Activated CD8-positive, alpha-beta memory T cell treated with anti-CD3 and anti-CD28 coated beads for 24 hours (primary cell): ENCODE measurements around the gene MEGF6.

Experiments
- DNase-seq: peaks from one replicate; pipeline ENCODE4 v3.0.0-alpha.2; 2020

MEGF6 gene

DNA sequence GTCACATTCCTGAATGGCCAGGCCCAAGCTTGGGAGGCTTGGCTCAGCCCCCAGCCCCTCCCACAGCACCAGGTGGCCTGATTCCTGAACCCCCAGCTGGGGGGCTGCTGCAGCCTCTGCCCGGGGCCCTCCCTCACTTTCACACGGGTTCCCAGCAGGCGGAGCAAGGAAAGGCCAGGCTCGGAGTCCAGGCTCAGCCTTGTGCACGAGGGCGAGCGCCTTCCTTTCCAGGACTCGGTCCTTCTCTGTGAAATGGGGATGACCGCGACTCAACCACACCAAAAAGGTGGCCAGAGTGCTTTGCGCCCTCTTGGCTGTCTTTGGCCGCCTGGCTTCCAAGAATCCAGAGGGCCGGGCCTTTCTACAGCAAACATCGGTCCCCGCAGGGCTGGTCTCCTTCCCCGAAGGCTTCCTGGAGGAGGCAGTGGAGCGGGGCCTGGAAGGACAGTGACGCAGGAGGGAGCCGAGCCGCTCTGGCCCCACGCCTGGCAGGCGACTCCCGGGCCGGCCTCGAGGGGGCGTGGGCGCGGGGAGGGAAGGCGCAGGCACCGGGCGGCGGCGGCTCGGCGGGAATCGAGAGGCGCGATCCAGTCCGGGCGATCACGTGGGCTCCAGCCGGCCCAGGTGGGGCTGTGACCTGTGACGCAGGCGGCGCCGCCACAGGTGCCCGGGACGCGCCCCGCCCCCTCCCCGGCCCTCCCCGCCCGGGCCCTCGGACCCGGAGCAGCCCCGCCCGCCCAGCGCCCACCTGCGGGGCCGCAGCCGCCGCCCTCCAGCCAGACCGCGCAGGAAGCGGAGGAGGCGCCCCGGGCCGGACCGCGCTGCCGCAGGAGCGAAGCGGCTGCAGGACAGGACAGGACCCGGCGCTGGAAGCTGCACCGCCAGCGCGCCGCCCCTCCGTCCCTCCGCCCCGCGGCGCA is 157.2 kb downstream of the MEGF6 start, which contains the start of gene ARHGEF16:
Gene ARHGEF16, plus strand, starts transcription at position 775 of the 920 bp plus-strand sequence. CDS start 8,420 bp downstream, outside the sequence.
- peak; percentile 64 for DNase-seq

DNA sequence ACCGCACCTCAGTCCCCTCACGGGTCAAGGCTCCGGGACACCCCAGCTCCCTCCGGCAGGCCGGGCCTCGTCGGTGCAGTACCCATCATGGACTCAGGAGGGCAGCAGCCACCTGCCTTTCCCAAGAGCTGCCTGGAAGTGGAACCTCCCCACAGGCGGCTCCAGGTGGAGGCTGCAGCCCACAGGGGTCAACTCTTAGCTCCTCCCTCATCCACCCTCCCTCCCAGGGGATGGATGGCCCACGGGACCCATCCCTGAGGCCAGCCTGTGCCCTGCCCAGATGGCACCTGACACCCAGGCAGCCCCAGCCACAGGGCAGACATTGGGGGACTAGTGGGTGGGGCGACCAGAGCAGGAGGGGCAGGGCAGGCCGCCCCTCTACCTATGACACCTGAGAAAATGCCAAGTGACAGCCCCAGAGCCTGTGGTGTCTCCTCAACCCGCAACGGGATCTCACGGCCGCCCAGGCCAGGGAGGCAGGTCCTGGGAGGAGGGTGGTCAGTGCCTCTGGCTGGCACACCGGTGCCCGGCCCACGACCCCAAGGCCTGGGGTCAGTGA is 158.0 kb downstream of the MEGF6 start:
- peak; percentile 91 for DNase-seq

DNA sequence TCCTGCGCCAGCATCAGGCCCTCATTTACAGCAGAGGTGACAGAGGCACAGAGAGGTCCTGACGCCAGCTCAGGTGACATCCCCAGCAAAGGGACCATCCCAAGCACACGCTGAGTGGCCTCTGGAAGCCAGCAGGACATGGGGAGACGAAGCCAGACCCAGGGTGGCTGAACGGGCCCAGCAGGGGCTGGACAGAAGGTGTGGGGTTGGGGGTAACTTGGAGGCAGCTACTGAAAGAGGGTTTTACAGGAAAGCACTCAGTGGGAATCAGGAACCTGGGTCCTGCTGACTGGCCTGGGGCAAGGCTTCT is 158.5 kb downstream of the MEGF6 start:
- no peak for DNase-seq

DNA sequence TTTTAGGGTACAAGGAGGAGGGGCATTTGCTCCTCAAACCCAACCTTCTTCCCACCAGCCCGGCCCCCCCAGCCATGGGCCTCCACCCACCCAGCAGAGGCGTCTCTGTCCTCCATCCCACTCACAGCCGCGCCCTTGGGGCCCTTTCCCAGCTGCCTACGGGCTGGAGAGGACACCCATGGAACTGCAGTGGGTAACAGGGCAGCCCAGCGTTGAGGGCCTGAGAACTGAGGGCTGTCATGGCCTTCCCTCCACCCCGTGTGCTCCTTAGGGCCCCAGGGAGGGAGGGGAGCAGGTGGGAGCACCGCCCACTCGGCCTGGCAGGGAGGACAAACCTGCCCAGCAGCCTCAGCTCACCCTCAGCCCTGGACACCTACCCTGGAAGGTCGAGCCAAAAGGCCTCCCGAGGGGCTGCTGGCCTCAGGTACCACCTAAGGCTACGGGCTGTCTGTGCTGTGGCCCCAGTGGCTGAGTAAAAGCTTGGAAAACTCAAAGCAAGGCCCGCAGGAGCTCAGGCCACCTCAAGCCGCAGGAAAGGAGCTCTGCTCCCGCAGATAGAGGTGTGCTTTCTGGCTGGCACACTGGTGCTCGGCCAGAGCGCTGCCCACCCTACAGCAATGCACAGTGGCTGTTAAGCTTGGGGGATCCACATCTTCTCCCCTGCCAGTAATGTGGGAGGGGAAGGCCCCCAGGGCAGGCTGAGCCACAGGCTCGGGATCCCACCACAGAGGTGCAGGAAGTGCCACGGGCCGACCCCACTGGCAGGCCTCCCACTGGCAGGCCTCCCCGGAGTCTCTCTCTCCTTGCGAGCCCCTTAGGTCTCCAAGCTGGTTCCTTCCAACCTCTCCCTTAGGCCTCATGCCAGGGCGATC is 159.1 kb downstream of the MEGF6 start:
- DNase-seq, result no peak

DNA sequence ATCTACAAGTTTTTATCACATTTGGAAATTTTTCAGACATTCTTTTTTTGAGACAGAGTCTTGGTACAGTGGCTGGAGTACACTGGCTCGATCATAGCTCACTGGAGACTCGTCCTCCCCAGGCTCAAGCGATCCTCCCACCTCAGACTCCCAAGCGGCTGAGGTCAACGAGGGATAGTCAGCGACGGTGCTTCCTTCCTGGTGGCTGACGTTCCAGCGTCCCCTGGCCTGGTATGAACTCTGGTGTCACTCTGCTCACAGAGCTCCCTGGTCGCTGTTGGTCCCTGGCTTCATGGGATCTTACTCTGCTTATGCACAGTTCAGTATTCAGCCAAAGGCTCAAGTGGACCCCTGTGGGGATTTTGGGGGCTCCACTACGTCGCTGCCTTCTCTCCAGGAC is 160.3 kb downstream of the MEGF6 start:
- no peak for DNase-seq

DNA sequence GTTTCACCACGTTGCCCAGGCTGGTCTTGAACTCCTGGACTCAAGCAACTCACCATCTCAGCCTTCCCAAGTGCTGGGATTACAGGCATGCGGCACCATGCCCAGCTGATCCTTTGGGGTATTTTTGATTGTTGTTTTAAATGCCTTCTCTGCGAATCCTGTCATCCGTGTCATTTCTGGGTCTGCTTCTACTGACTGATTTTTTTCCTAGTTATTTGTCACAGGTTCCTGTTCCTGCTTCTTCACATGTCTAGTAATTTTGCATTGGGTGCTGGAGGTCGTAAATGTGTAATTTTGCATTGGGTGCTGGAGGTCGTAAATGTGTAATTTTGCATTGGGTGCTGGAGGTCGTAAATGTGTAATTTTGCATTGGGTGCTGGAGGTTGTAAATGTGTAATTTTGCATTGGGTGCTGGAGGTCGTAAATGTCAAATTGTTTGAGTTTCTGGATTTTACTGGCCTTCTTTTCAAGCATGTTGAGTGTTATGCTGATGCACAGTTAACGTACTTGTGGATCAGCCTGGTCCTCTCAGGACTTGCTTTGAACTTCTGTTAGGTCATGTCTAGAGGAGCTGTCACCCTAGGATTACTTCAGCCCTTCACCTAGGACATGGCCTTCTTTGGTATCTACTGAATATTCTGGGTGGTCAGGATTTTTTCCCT is 161.0 kb downstream of the MEGF6 start:
- DNase-seq, result no peak

DNA sequence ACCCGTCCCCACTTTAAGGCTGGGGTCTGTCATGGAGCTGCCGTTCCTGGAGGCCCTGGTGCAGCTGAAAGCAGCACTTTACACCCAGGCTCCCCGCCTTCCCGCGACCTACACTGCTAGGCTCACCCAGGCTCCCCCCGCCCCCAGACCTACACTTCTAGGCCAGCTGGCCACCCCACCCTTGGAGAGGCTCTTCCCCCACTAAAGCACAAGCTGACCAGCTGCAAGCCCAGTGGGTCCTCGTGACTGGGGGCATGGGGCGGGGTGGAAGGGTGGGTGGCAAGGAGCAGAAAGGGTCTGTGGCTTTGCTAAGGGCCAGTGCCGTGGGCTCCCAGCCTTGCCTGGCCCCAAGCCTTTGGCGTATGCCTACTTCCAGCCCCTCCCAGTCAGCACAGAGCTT is 166.6 kb downstream of the MEGF6 start:
- DNase-seq, result no peak

DNA sequence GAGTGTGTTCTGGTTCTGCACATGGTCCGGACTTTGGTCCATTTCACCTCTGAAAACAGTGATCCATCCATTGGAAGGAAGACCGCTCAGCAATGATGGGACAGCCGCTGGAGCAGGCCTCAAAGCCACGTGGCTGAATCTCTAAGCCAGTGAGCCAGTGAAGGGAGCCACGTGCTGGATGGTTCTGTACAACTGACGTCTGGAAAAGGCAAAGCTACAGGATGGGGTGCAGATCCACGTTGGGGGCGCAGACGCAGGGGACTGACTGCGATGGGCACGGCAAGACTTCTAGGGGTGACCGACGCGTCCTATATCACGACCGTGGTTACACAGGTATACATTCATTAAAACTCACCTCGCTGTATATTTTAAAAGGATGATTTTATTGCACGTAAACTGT is 167.0 kb downstream of the MEGF6 start:
- DNase-seq, result no peak

DNA sequence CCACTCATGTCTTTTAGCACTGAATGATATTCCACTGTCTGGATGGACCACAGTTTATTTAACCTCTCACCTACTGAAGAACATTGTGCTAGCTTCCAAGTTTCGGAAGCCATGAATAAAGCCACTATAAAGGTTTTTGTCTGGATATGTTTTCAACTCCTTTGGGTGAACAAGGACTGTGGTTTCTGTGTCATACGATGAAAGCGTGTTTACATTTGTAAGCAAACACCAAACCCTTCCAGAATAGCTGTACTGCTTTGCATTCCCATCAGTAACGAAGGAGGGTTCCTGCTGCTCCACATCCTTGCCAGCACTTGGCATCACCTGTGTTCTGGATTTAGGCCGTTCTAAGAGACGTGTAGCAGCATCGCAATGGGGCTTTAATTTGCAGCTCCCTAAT is 167.5 kb downstream of the MEGF6 start:
- DNase-seq, result no peak

DNA sequence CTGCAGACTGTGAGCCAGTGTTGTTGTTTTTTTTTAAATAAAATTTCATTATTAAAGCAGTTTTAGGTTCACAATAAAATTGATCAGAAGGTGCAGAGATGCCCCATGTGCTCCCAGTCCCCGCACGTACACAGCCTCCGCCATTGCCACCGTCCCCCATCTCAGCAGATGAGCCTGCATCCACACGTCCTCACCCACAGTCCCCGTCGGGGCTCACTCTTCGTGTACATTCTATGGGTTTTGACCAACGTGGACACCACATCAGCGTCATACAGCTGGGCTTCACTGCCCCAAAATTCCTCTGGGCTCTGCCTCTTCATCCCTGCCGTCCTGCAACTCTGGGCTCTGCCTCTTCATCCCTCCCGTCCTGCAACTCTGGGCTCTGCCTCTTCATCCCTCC is 168.4 kb downstream of the MEGF6 start:
- no peak for DNase-seq

DNA sequence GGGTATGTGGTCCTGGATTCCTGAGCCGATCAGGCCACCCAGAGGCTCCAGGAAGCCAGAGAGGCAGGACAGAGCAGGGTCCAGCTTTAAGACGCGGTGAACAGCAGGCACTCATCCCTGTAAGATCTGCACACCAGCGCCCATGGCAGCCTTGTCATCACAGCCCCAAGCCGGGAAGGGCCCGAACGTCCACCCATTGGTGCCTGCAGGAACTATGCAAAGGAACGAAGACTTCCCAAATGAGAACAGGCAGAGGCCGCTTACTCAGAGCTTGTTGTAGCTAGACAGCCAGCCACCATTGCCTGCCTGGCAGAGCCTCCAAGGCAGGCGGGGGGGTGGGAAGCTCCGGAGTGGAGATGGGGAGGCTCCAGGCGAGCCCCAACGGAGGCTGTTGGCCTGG is 169.0 kb downstream of the MEGF6 start:
- no peak for DNase-seq

DNA sequence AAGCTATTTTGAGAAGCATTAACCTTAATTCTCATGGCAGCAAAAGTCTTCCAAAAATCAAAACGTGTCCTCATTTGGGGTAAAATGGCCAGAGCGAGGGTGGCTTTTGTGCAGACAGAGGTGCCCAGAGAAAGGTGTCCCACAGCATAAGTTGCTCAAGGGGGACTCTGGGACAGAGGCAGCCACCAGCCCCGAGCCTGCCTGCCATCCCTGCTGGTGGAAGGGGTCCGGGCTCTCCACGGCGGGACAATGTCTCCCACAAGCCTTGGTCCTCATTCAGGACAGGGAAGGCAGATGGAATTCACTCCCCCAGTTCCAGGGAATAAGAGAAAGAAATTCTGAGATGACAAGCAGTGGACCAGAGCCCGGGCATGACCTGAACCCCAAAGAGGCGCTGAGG is 169.4 kb downstream of the MEGF6 start:
- DNase-seq, result no peak

DNA sequence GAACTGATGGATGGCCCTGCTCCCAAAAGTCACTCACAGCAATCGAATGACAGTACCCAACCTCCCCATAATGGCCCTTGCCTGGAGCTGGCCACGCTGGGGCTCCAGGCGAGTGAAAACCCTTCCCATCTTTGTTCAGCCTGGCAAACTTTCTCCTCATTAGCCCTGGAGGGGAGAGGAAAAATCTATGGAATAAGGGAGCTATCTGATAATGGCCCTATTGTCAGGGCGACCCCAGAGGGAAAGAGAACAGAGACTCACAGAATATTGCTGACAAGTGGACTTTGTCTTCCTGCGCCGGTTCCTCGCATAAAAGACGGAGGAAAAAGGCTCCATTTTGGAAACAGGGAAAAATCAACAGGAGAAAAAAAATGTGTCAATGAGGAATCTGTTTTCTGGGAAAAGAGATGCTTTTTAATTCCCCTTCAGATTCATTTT is 169.9 kb downstream of the MEGF6 start:
- no peak for DNase-seq

DNA sequence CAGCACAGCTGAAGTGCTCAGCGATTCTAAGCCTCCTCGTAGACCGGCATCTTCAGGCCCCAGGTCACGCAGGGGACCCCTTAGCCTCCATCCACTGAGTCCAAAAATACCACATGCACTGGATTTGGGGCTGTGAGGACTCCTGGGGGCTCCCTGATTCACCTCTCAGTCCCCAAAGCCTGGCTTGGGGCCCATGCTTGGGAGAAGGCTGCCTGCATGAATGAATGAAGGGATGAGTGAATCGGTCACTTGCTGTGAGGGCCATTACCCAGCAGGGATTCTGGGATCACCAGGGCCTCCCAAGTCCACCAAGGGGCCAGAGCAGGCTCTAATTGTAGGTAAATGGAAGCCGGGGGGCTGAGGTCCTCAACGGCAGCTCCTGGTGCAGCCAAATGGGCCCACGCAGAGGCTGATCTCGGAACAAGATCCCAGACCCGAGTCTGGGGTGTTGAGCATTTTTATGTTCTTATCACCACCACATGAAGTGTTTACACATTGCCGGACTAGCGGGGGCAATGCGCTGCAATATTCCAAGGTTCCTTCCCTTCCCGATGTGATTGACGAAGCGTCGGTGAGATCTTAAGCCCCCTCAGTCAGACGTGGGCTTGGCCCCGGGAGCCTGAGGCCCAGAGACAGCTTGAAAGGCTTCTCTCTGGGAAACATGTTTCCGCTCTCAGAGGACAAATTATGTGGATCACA is 170.4 kb downstream of the MEGF6 start:
- DNase-seq, result no peak

DNA sequence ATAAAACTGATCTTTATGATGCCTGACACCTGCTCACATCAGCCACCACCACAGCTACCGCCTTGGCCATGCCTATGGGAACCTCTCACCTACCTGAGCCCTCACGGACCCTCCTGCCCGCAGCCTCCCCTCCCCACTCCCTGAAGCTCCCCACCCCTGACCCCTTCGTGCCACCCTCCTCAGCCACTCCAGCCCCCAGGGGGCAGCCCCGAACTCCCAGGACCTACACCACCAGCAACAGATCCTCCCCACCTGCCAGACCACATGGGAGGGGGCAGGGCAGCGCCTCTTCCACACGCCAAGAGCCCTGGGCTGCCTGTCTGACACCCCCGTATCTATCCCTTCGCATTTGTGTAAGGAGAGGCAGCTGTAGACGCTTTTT is 171.0 kb downstream of the MEGF6 start:
- no peak for DNase-seq
